ENCODE data around the gene AFF4. TPM values are rescaled to one million over a fixed set of nuclear protein-coding genes. Genes with fewer than 3 reads are reported as not detected.

The AFF4 gene
- total and polyA plus RNA-seq, 9 of the 15 experiments (the other 6 are each of a cell fraction or from before 2014, with no cell fraction given): 1.7 to 25.8 (median 17.9) TPM

DNA sequence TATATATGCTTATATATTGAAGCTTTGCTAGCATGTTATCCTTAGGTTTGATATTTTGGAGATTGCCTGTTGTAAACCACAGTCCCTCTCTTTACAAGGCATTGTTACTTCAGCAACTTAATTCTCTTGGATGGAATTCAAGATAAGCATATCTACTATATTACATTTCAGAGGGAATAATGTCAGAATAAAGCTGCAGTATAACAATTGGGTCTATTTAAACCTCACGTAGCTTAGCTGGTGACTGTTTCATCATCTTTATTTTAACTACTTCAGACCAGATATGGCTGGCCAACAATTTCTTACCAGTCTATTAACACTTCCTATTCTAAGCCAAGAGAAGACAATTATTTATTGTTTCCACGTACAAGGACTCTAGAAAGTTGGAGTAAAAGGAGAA, 35.8 kb upstream of the AFF4 start (continued):
- no peak for TF ChIP-seq MED1 (CRISPR knock-in tag; IDR thresholded peaks at IDR 0.05; ENCODE audit: borderline replicate concordance)

DNA sequence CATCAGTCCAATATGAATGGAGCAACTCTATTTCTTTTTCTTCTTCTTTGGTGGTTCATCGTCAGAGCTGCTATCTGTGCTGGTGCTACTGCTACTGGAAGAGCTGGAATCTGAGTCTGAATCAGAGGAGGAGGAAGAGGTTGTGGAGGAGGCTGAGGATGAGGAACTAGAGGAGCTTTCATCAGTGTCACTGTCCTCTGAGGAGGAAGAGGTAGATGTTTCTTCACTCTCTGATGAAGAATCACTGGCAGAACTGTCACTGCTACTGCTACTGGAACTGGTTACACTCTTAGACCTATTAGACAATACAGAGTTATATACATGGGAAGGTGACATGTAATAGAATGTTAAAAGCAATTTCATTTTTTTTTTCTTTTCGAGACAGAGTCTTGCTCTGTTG, 35.1 kb upstream of the AFF4 start:
- H3K9ac ChIP-seq (ENCODE audit: insufficient read depth in 1 of 2, low read depth in 2 of 2, low read length in 2 of 2): no peak overlapping the region
- ATAC-seq (no peak), DNase-seq (ENCODE audit: extremely low read depth in 1 of 4, low spot score in 3 of 4) (no peak), FAIRE-seq (no peak)
- H3K27me3 ChIP-seq (ENCODE audit: control insufficient read depth in 2 of 2, insufficient read depth in 2 of 2, low read length in 2 of 2): no peaks in the 10 kb centered on the region
- peaks cover 10% of the 10 kb centered on the region; the same call in 2 of the 3 replicates for H3K36me3 ChIP-seq (ENCODE audit: control insufficient read depth, insufficient read depth, low read length)
- H3K9me1 ChIP-seq (ENCODE audit: control insufficient read depth, insufficient read depth, low read length): no peaks in the 10 kb centered on the region
- intact Hi-C loops (cut with micrococcal nuclease): no loop called here
- CTCF ChIA-PET (ENCODE audit: low intra/inter-chr PET ratio): no interaction called here
- no peaks in the 10 kb centered on the region for H3K9me3 ChIP-seq (replicated peaks; ENCODE audit: control insufficient read depth, insufficient read depth, low read depth, low read length)
- POLR2A ChIA-PET: interaction anchor here (0.6 to 1.8 kb wide), 2 partner anchors 36 to 57 kb away, joined by 3 to 5 read pairs; partner anchors contain the start of gene AFF4
- no peaks in the 10 kb centered on the region for H4K20me1 ChIP-seq (replicated peaks; ENCODE audit: control insufficient read depth, insufficient read depth, low read length)
- in situ Hi-C loops (cut with MboI): no loop called here
- no TSS peak for BruUV-seq (replicated peaks)
- H3K79me2 ChIP-seq (ENCODE audit: control insufficient read depth, insufficient read depth, low read length): no peaks in the 10 kb centered on the region
- H3K27ac ChIP-seq (ENCODE audit: extremely low read depth, low read depth, low read length): no peak overlapping the region
- no peaks in the 10 kb centered on the region for H3K4me1 ChIP-seq (replicated peaks in 1 of 2; ENCODE audit: control insufficient read depth in 2 of 2, insufficient read depth in 2 of 2, low read length in 2 of 2)
- no peak overlapping the region for H3K4me2 ChIP-seq (ENCODE audit: insufficient read depth, low read length)
- no peak overlapping the region for H2AFZ ChIP-seq (ENCODE audit: low read depth, low read length)
- WGBS (ENCODE audit: insufficient coverage, low coverage, missing lambda C conversion rate): 82% methylated on average over 2 of the region's 2 CpGs
- no peak overlapping the region for H3K4me3 ChIP-seq
- TF ChIP-seq PHF21A (IDR thresholded peaks at IDR 0.05; ENCODE audit: borderline replicate concordance, low read depth) (no peak), ZNF24 (IDR thresholded peaks at IDR 0.05) (no peak), PTRF (tag; IDR thresholded peaks at IDR 0.05) (no peak), YBX1 (IDR thresholded peaks at IDR 0.05) (no peak), HDAC8 (tag; IDR thresholded peaks at IDR 0.05) (no peak), BCL6 (CRISPR knock-in tag; IDR thresholded peaks at IDR 0.05) (no peak), TGIF2 (CRISPR knock-in tag; IDR thresholded peaks at IDR 0.05) (no peak), BRD4 (IDR thresholded peaks at IDR 0.05) (no peak), CTBP1 (IDR thresholded peaks at IDR 0.05; ENCODE audit: borderline replicate concordance) (no peak), SP2 (IDR thresholded peaks at IDR 0.05; ENCODE audit: extremely low read depth, low read depth, low read length, poor library complexity, severe bottlenecking) (no peak), ETS2 (tag; IDR thresholded peaks at IDR 0.05; ENCODE audit: borderline replicate concordance, poor library complexity, severe bottlenecking) (no peak)
- TF ChIP-seq, protein P1, sequence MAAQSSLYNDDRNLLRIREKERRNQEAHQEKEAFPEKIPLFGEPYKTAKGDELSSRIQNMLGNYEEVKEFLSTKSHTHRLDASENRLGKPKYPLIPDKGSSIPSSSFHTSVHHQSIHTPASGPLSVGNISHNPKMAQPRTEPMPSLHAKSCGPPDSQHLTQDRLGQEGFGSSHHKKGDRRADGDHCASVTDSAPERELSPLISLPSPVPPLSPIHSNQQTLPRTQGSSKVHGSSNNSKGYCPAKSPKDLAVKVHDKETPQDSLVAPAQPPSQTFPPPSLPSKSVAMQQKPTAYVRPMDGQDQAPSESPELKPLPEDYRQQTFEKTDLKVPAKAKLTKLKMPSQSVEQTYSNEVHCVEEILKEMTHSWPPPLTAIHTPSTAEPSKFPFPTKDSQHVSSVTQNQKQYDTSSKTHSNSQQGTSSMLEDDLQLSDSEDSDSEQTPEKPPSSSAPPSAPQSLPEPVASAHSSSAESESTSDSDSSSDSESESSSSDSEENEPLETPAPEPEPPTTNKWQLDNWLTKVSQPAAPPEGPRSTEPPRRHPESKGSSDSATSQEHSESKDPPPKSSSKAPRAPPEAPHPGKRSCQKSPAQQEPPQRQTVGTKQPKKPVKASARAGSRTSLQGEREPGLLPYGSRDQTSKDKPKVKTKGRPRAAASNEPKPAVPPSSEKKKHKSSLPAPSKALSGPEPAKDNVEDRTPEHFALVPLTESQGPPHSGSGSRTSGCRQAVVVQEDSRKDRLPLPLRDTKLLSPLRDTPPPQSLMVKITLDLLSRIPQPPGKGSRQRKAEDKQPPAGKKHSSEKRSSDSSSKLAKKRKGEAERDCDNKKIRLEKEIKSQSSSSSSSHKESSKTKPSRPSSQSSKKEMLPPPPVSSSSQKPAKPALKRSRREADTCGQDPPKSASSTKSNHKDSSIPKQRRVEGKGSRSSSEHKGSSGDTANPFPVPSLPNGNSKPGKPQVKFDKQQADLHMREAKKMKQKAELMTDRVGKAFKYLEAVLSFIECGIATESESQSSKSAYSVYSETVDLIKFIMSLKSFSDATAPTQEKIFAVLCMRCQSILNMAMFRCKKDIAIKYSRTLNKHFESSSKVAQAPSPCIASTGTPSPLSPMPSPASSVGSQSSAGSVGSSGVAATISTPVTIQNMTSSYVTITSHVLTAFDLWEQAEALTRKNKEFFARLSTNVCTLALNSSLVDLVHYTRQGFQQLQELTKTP (IDR thresholded peaks at IDR 0.05; ENCODE audit: low read depth in 1 of 2, partially characterized antibody in 2 of 2): no peak
- TF ChIP-seq, protein P2, sequence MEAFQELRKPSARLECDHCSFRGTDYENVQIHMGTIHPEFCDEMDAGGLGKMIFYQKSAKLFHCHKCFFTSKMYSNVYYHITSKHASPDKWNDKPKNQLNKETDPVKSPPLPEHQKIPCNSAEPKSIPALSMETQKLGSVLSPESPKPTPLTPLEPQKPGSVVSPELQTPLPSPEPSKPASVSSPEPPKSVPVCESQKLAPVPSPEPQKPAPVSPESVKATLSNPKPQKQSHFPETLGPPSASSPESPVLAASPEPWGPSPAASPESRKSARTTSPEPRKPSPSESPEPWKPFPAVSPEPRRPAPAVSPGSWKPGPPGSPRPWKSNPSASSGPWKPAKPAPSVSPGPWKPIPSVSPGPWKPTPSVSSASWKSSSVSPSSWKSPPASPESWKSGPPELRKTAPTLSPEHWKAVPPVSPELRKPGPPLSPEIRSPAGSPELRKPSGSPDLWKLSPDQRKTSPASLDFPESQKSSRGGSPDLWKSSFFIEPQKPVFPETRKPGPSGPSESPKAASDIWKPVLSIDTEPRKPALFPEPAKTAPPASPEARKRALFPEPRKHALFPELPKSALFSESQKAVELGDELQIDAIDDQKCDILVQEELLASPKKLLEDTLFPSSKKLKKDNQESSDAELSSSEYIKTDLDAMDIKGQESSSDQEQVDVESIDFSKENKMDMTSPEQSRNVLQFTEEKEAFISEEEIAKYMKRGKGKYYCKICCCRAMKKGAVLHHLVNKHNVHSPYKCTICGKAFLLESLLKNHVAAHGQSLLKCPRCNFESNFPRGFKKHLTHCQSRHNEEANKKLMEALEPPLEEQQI (IDR thresholded peaks at IDR 0.05): no peak
- TF ChIP-seq, protein P3, sequence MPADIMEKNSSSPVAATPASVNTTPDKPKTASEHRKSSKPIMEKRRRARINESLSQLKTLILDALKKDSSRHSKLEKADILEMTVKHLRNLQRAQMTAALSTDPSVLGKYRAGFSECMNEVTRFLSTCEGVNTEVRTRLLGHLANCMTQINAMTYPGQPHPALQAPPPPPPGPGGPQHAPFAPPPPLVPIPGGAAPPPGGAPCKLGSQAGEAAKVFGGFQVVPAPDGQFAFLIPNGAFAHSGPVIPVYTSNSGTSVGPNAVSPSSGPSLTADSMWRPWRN (IDR thresholded peaks at IDR 0.05; ENCODE audit: low read depth): no peak

Data from K562 (cell line).